Activated CD4-positive, alpha-beta memory T cell treated with anti-CD3 and anti-CD28 coated beads, Interleukin-2, amount 10 ng/mL, durations not matched to agents 7 days and 5 days (primary cell): ENCODE measurements around the gene SGSH. TPM values are rescaled to one million over a fixed set of nuclear protein-coding genes. Genes with fewer than 3 reads are reported as not detected.

ENCODE experiments used
- CTCF ChIA-PET: fragments of 350-600 bp; sonication (Branson Sonifier 250); formaldehyde crosslinking; loops from one replicate; lab custom pipeline; 2021; ENCODE audit warnings: antibody characterized with exemption, inconsistent platforms; lab: Charles Lee
- POLR2A ChIA-PET: fragments of 350-600 bp; sonication (Branson Sonifier 250); formaldehyde crosslinking; loops from one replicate; lab custom pipeline; 2021; ENCODE audit warnings: antibody characterized with exemption; lab: Charles Lee
- DNase-seq: peaks from one replicate; pipeline ENCODE4 v3.0.0-alpha.2; 2020
- H3K27ac Mint-ChIP-seq: one replicate; pipeline ENCODE4 v1.8.0; 2021; ENCODE audit warnings: mild to moderate bottlenecking, mixed read lengths
- H3K27me3 Mint-ChIP-seq: one replicate; pipeline ENCODE4 v1.8.0; 2021; ENCODE audit warnings: mixed read lengths
- H3K36me3 Mint-ChIP-seq: one replicate; pipeline ENCODE4 v1.8.0; 2021; ENCODE audit warnings: low read depth, mixed read lengths
- H3K4me1 Mint-ChIP-seq: one replicate; pipeline ENCODE4 v1.8.0; 2021; ENCODE audit warnings: mixed read lengths
- H3K4me3 Mint-ChIP-seq: one replicate; pipeline ENCODE4 v1.8.0; 2021; ENCODE audit warnings: mild to moderate bottlenecking, mixed read lengths
- H3K9me3 Mint-ChIP-seq: one replicate; pipeline ENCODE4 v1.8.0; 2021; ENCODE audit warnings: mixed read lengths
- total RNA-seq, 2 experiments: library from RNA; stranded (reverse); gene quantifications; one replicate each; pipeline ENCODE4 v1.2.3, GENCODE V29; 2021

SGSH gene
- total RNA-seq, 2 experiments from 2014 or later, result 56.5 to 61.1 TPM

- H3K4me3 Mint-ChIP-seq, result no peak overlapping the region
- peaks cover 17% of the 10 kb centered on the region for H3K36me3 Mint-ChIP-seq
- no peak for DNase-seq
- POLR2A ChIA-PET, result interaction anchor here (1.0 kb wide), 1 partner anchor 77 kb away, joined by 3 read pairs; no protein-coding TSS in a partner anchor
- no peaks in the 10 kb centered on the region for H3K9me3 Mint-ChIP-seq
- CTCF ChIA-PET, result no interaction called here
- H3K27ac Mint-ChIP-seq, result no peak overlapping the region
- H3K4me1 Mint-ChIP-seq, result peaks cover 29% of the 10 kb centered on the region
- H3K27me3 Mint-ChIP-seq, result peaks cover 1% of the 10 kb centered on the region
These were observed 2.4 kb upstream of the SGSH start for GRCh38 chr17:80222376-80223141.

- ChIA-PET POLR2A (interaction anchor here (1.0 to 4.0 kb wide), 2 partner anchors 45 to 76 kb away, joined by 3 to 32 read pairs; no protein-coding TSS in a partner anchor), CTCF (no interaction called here)
- Mint-ChIP-seq H3K27ac (peak overlapping the region; percentile 44), H3K4me1 (peaks cover 32% of the 10 kb centered on the region), H3K27me3 (peaks cover 1% of the 10 kb centered on the region), H3K4me3 (peak overlapping the region; percentile 71), H3K9me3 (no peaks in the 10 kb centered on the region), H3K36me3 (peaks cover 25% of the 10 kb centered on the region)
- DNase-seq, result no peak
These were observed 1.4 kb upstream of the SGSH start for GRCh38 chr17:80221351-80222105.

- ChIA-PET POLR2A (interaction anchor here (1.9 to 4.0 kb wide), 6 partner anchors 9 to 75 kb away, joined by 8 to 51 read pairs (median 28); partner anchors contain the start of gene RNF213), CTCF (interaction anchor here (3.0 kb wide), 1 partner anchor 33 kb away, joined by 12 read pairs; no protein-coding TSS in a partner anchor)
- H3K4me1 Mint-ChIP-seq, result peaks cover 32% of the 10 kb centered on the region
- peak overlapping the region; percentile 71 for H3K4me3 Mint-ChIP-seq
- no peak for DNase-seq
- H3K36me3 Mint-ChIP-seq, result peaks cover 30% of the 10 kb centered on the region
- H3K27ac Mint-ChIP-seq, result no peak overlapping the region
- peaks cover 1% of the 10 kb centered on the region for H3K27me3 Mint-ChIP-seq
- H3K9me3 Mint-ChIP-seq, result no peaks in the 10 kb centered on the region
These were observed 643 bp upstream of the SGSH start for GRCh38 chr17:80220736-80221215.

GRCh38 chr17:80219763-80220053 is 425 bp downstream of the SGSH start:
- H3K4me3 Mint-ChIP-seq, result peak overlapping the region; percentile 89
- peak overlapping the region; percentile 89 for H3K27ac Mint-ChIP-seq
- ChIA-PET POLR2A (interaction anchor here (0.7 to 4.0 kb wide), 16 partner anchors 9 to 118 kb away, joined by 3 to 51 read pairs (median 6); partner anchors contain the start of genes GAA and RNF213), CTCF (interaction anchor here (0.6 to 3.0 kb wide), 4 partner anchors 24 to 119 kb away, joined by 3 to 12 read pairs (median 6); partner anchors contain the start of gene GAA)
- peaks cover 1% of the 10 kb centered on the region for H3K27me3 Mint-ChIP-seq
- no peak for DNase-seq
- H3K36me3 Mint-ChIP-seq, result peaks cover 30% of the 10 kb centered on the region
- no peaks in the 10 kb centered on the region for H3K9me3 Mint-ChIP-seq
- peaks cover 32% of the 10 kb centered on the region for H3K4me1 Mint-ChIP-seq

GRCh38 chr17:80219013-80219762 is 945 bp downstream of the SGSH start:
- H3K9me3 Mint-ChIP-seq, result no peaks in the 10 kb centered on the region

GRCh38 chr17:80218391-80218790 is 1.7 kb downstream of the SGSH start:
- ChIA-PET CTCF (interaction anchor here (3.0 kb wide), 1 partner anchor 36 kb away, joined by 12 read pairs; no protein-coding TSS in a partner anchor), POLR2A (interaction anchor here (0.8 to 4.0 kb wide), 9 partner anchors 11 to 117 kb away, joined by 3 to 51 read pairs (median 7); partner anchors contain the start of genes GAA and RNF213)
- DNase-seq, result no peak
- no peaks in the 10 kb centered on the region for H3K9me3 Mint-ChIP-seq
- peaks cover 1% of the 10 kb centered on the region for H3K27me3 Mint-ChIP-seq
- peak overlapping the region; percentile 89 for H3K4me3 Mint-ChIP-seq
- peaks cover 30% of the 10 kb centered on the region for H3K4me1 Mint-ChIP-seq
- peaks cover 26% of the 10 kb centered on the region for H3K36me3 Mint-ChIP-seq
- peak overlapping the region; percentile 89 for H3K27ac Mint-ChIP-seq

More at GRCh38 chr17:80219013-80219762, 945 bp downstream of the SGSH start:
- Mint-ChIP-seq H3K36me3 (peaks cover 29% of the 10 kb centered on the region), H3K4me1 (peaks cover 32% of the 10 kb centered on the region), H3K27ac (peak overlapping the region; percentile 89), H3K4me3 (peak overlapping the region; percentile 89), H3K27me3 (peaks cover 1% of the 10 kb centered on the region)
- CTCF ChIA-PET, result interaction anchor here (0.6 to 3.0 kb wide), 4 partner anchors 24 to 118 kb away, joined by 3 to 12 read pairs (median 6); partner anchors contain the start of gene GAA
- POLR2A ChIA-PET, result interaction anchor here (0.6 to 4.0 kb wide), 17 partner anchors 9 to 236 kb away, joined by 3 to 51 read pairs (median 5); partner anchors contain the start of genes GAA and RNF213
- DNase-seq, result peak; percentile 95

- DNase-seq, result no peak
- H3K4me3 Mint-ChIP-seq, result no peak overlapping the region
- CTCF ChIA-PET, result interaction anchor here (3.0 kb wide), 1 partner anchor 36 kb away, joined by 12 read pairs; no protein-coding TSS in a partner anchor
- POLR2A ChIA-PET, result interaction anchor here (0.8 to 4.0 kb wide), 7 partner anchors 10 to 72 kb away, joined by 3 to 51 read pairs (median 26); partner anchors contain the start of gene RNF213
- H3K27ac Mint-ChIP-seq, result peak overlapping the region; percentile 18
- no peaks in the 10 kb centered on the region for H3K9me3 Mint-ChIP-seq
- H3K36me3 Mint-ChIP-seq, result peaks cover 26% of the 10 kb centered on the region
- peaks cover 1% of the 10 kb centered on the region for H3K27me3 Mint-ChIP-seq
- peaks cover 26% of the 10 kb centered on the region for H3K4me1 Mint-ChIP-seq
These were observed 2.3 kb downstream of the SGSH start for GRCh38 chr17:80217703-80218362.

GRCh38 chr17:80216473-80217456 is 3.4 kb downstream of the SGSH start:
- Mint-ChIP-seq H3K27ac (no peak overlapping the region), H3K9me3 (no peaks in the 10 kb centered on the region), H3K4me1 (peaks cover 26% of the 10 kb centered on the region), H3K36me3 (peaks cover 27% of the 10 kb centered on the region), H3K4me3 (no peak overlapping the region), H3K27me3 (peaks cover 1% of the 10 kb centered on the region)
- ChIA-PET CTCF (no interaction called here), POLR2A (interaction anchor here (1.2 to 4.0 kb wide), 4 partner anchors 9 to 50 kb away, joined by 4 to 51 read pairs (median 32); partner anchors contain the start of gene RNF213)
- no peak for DNase-seq

- Mint-ChIP-seq H3K27ac (no peak overlapping the region), H3K36me3 (peaks cover 36% of the 10 kb centered on the region), H3K27me3 (no peaks in the 10 kb centered on the region), H3K9me3 (no peaks in the 10 kb centered on the region), H3K4me1 (peaks cover 23% of the 10 kb centered on the region), H3K4me3 (no peak overlapping the region)
- ChIA-PET POLR2A (no interaction called here), CTCF (no interaction called here)
- DNase-seq, result no peak
These were observed 5.3 kb downstream of the SGSH start for GRCh38 chr17:80214878-80215210.

GRCh38 chr17:80214012-80214877 is 5.9 kb downstream of the SGSH start:
- no peaks in the 10 kb centered on the region for H3K27me3 Mint-ChIP-seq
- ChIA-PET CTCF (no interaction called here), POLR2A (no interaction called here)
- DNase-seq, result no peak
- no peak overlapping the region for H3K27ac Mint-ChIP-seq
- H3K4me1 Mint-ChIP-seq, result peaks cover 18% of the 10 kb centered on the region
- peaks cover 30% of the 10 kb centered on the region for H3K36me3 Mint-ChIP-seq
- no peaks in the 10 kb centered on the region for H3K9me3 Mint-ChIP-seq
- no peak overlapping the region for H3K4me3 Mint-ChIP-seq
